Activated CD8-positive, alpha-beta memory T cell treated with anti-CD3 and anti-CD28 coated beads, Interleukin-2, amount 50 U/mL, for 48 hours (primary cell): ENCODE measurements around the gene ZNF609.
"Not testable (repeated sequence)": the region's sequence is repeated elsewhere in the genome, so short reads cannot be mapped to it uniquely, and the experiment has no call there.

Experiments used
- DNase-seq: peaks from one replicate; pipeline ENCODE4 v3.0.0-alpha.2; 2020

Gene ZNF609

GRCh38 chr15:64623347-64623996 lies 163.1 kb downstream of the ZNF609 start:
- DNase-seq, result peak; percentile 61

GRCh38 chr15:64624242-64624641 lies 163.9 kb downstream of the ZNF609 start:
- DNase-seq, result no peak

- no peak for DNase-seq
These were observed 168.7 kb downstream of the ZNF609 start for GRCh38 chr15:64629063-64629462.

- DNase-seq, result no peak
These were observed 170.2 kb downstream of the ZNF609 start for GRCh38 chr15:64630396-64631107.

- DNase-seq, result not testable (repeated sequence)
These were observed 172.3 kb downstream of the ZNF609 start for GRCh38 chr15:64632639-64633038.

GRCh38 chr15:64633332-64633731 lies 173.0 kb downstream of the ZNF609 start:
- no peak for DNase-seq

- DNase-seq, result peak; percentile 55
These were observed 173.6 kb downstream of the ZNF609 start for GRCh38 chr15:64634027-64634426.

- DNase-seq, result peak; percentile 57
These were observed 174.5 kb downstream of the ZNF609 start for GRCh38 chr15:64634576-64635498.

GRCh38 chr15:64635499-64636495 lies 175.4 kb downstream of the ZNF609 start:
- DNase-seq, result no peak

GRCh38 chr15:64636556-64636955 lies 176.2 kb downstream of the ZNF609 start:
- DNase-seq, result no peak

- no peak for DNase-seq
These were observed 177.0 kb downstream of the ZNF609 start for GRCh38 chr15:64637412-64637811.

GRCh38 chr15:64639744-64640143 lies 179.4 kb downstream of the ZNF609 start:
- not testable (repeated sequence) for DNase-seq

- DNase-seq, result no peak
These were observed 179.9 kb downstream of the ZNF609 start for GRCh38 chr15:64640146-64640871.

- no peak for DNase-seq
These were observed 182.5 kb downstream of the ZNF609 start for GRCh38 chr15:64642875-64643274.

- DNase-seq, result no peak
These were observed 183.3 kb downstream of the ZNF609 start for GRCh38 chr15:64643685-64644084.

- DNase-seq, result not testable (repeated sequence)
These were observed 184.4 kb downstream of the ZNF609 start for GRCh38 chr15:64644811-64645210.

- no peak for DNase-seq
These were observed 185.6 kb downstream of the ZNF609 start for GRCh38 chr15:64645995-64646394.

GRCh38 chr15:64647367-64647766 lies 187.0 kb downstream of the ZNF609 start:
- no peak for DNase-seq

GRCh38 chr15:64650552-64650951 lies 190.2 kb downstream of the ZNF609 start:
- no peak for DNase-seq

GRCh38 chr15:64651601-64652191 lies 191.3 kb downstream of the ZNF609 start:
- no peak for DNase-seq

GRCh38 chr15:64653757-64654156 lies 193.4 kb downstream of the ZNF609 start:
- DNase-seq, result no peak
